Fibroblast of pulmonary artery (primary cell): ENCODE measurements around the gene PDCD4.
A peak's percentile ranks its signal among the peaks of the same experiment; 100 is the strongest.

Experiments used
- DNase-seq: peaks from one replicate; pipeline ENCODE4 v3.0.0-alpha.2; 2010; ENCODE audit warnings: low read depth
- H3K4me3 ChIP-seq: replicated peaks from 2 replicates; pipeline ENCODE4 v1.5.1; 2011; ENCODE audit warnings: low read depth, mild to moderate bottlenecking, control low read depth, low read length, moderate library complexity
- TF ChIP-seq, protein P1 (sequence below): IDR thresholded peaks from 2 replicates; pipeline ENCODE4 v1.5.1; 2011; ENCODE audit warnings: mild to moderate bottlenecking, control low read depth, low read length, inconsistent platforms; ENCODE audit errors: missing control alignments

Gene PDCD4

DNA sequence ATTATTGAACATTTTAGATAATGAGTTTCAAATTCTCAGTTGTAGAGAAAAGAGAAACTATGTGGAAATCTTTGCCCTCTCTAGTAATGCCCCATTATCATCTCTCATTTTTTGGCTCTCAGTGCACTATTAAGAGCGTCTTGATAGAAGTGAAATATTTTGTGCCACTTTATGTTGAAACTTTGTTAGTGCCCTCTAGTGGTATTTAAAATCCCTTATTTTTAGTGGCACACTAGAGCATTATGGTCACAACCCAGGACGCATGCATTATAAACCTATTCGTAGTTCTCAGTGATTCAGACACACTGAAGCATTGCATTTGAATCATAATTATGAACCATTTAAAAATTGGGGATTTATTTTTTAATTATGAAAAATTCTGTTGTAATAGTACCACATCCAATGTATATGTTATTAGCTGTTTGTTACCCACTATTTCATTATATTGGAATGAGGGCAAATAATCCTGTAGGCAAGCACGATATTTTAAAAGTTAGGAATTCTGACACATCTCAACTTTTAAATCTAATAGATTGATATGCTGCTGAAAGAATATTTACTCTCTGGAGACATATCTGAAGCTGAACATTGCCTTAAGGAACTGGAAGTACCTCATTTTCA lies 21.9 kb downstream of the PDCD4 start:
- TF ChIP-seq, protein P1, sequence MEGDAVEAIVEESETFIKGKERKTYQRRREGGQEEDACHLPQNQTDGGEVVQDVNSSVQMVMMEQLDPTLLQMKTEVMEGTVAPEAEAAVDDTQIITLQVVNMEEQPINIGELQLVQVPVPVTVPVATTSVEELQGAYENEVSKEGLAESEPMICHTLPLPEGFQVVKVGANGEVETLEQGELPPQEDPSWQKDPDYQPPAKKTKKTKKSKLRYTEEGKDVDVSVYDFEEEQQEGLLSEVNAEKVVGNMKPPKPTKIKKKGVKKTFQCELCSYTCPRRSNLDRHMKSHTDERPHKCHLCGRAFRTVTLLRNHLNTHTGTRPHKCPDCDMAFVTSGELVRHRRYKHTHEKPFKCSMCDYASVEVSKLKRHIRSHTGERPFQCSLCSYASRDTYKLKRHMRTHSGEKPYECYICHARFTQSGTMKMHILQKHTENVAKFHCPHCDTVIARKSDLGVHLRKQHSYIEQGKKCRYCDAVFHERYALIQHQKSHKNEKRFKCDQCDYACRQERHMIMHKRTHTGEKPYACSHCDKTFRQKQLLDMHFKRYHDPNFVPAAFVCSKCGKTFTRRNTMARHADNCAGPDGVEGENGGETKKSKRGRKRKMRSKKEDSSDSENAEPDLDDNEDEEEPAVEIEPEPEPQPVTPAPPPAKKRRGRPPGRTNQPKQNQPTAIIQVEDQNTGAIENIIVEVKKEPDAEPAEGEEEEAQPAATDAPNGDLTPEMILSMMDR, result peak; percentile 46
- peak; percentile 64 for DNase-seq
- no peak overlapping the region for H3K4me3 ChIP-seq

GRCh38 chr10:110897184-110897583 lies 25.5 kb downstream of the PDCD4 start:
- TF ChIP-seq, protein P1, result no peak

GRCh38 chr10:110898391-110898790 lies 26.7 kb downstream of the PDCD4 start:
- H3K4me3 ChIP-seq, result no peak overlapping the region
- TF ChIP-seq, protein P1, result no peak
- DNase-seq, result no peak

More at GRCh38 chr10:110897184-110897583, 25.5 kb downstream of the PDCD4 start:
- DNase-seq, result no peak
- H3K4me3 ChIP-seq, result no peak overlapping the region

DNA sequence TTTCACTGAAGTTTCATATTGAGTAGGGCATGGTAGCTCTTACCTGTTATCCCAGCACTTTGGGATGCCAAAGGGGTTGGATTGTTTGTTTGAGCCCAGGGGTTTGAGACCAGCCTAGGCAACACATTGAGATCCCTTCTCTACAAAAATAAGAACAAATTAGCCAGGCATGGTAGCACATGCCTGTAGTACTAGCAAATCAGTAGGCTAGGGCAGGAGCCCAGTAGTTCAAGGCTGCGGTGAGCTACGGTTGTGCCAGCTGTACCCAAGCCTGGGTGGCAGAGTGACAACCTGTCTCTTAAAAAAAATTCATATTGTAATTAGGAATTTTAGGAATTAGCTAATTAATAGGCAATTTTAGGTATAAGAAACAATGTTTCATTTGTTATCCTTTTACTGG lies 29.3 kb downstream of the PDCD4 start:
- no peak for DNase-seq
- H3K4me3 ChIP-seq, result no peak overlapping the region
- TF ChIP-seq, protein P1, result no peak

- peak; percentile 76 for DNase-seq
- TF ChIP-seq, protein P1, result no peak
- no peak overlapping the region for H3K4me3 ChIP-seq
Observed at GRCh38 chr10:110901954-110902819, 30.5 kb downstream of the PDCD4 start.

GRCh38 chr10:110903280-110904278 lies 31.9 kb downstream of the PDCD4 start:
- peak; percentile 21 for DNase-seq

More at GRCh38 chr10:110903280-110904278, 31.9 kb downstream of the PDCD4 start:
- H3K4me3 ChIP-seq, result no peak overlapping the region
- TF ChIP-seq, protein P1, result no peak
